ENCODE results near the gene NOTUM.

The NOTUM gene

DNA sequence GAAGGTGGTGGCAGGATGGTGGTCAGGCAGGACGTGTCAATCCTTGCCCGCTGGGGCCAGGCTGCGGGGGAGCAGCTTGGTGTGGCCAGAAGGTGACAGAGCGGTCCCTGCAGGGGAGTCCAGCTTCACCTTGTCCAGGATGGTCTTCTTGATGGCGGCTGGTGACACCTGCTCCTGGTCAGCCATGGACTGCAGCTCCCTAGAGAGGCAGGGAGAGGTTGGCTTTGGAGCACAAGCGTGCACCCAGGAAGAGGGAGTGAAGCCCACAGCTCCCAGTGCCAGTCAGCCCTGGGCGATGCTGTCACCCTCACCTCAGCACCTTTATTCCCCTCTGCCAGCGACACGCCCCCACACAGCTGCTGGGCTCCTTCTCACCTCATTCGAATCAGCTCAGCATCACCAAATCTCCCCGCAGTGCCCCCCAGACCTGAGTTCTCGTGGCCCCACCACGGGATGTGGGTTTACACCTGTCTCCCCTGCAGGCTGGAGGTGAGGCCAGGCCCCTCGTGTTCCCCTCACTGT is 27.7 kb downstream of the NOTUM start:
- ChIA-PET CTCF (interaction anchor here (1.2 to 1.3 kb wide), 2 partner anchors 96 to 105 kb away, joined by 3 to 4 read pairs; partner anchors contain the start of gene DCXR), POLR2A (no interaction called here)
- TF ChIP-seq CTCF (IDR thresholded peaks at IDR 0.05; ENCODE audit: insufficient read depth, low read length, missing control alignments): no peak
- no peak overlapping the region for H3K4me3 ChIP-seq (ENCODE audit: low read depth, low read length)
- DNase-seq (ENCODE audit: low read depth, low spot score): no peak

- CTCF ChIA-PET: interaction anchor here (1.1 to 1.2 kb wide), 2 partner anchors 88 to 105 kb away, joined by 3 to 4 read pairs; partner anchors contain the start of gene DCXR
- no peak for DNase-seq (ENCODE audit: low read depth, low spot score)
- TF ChIP-seq CTCF (IDR thresholded peaks at IDR 0.05; ENCODE audit: insufficient read depth, low read length, missing control alignments): no peak
- POLR2A ChIA-PET: no interaction called here
- H3K4me3 ChIP-seq (ENCODE audit: low read depth, low read length): no peak overlapping the region
These were observed 28.5 kb downstream of the NOTUM start for GRCh38 chr17:81932333-81932983.

GRCh38 chr17:81931557-81932332 is 29.2 kb downstream of the NOTUM start:
- no peak overlapping the region for H3K4me3 ChIP-seq (ENCODE audit: low read depth, low read length)
- TF ChIP-seq CTCF (IDR thresholded peaks at IDR 0.05; ENCODE audit: insufficient read depth, low read length, missing control alignments): no peak
- CTCF ChIA-PET: interaction anchor here (1.1 to 1.4 kb wide), 2 partner anchors 28 to 89 kb away, joined by 4 to 5 read pairs; no protein-coding TSS in a partner anchor
- no peak for DNase-seq (ENCODE audit: low read depth, low spot score)
- POLR2A ChIA-PET: no interaction called here

DNA sequence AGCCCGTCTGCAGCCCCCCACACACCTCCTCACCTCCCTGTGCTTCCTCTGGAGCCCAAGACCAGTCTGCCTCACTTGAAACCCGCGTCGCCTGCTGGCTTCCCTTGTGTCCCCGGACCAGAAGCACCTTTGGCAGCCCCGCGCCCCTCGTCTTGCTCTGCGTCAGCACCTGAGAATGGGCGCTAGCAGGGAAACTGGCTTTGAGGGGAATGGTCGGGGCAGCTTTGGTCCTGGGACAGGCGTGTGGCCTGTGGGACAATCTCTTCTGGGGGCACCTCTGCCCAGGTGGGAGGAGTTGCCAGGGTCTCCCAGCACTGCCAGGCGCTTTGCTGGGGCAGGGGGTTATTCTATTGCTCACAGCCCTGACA is 29.8 kb downstream of the NOTUM start:
- TF ChIP-seq CTCF (IDR thresholded peaks at IDR 0.05; ENCODE audit: insufficient read depth, low read length, missing control alignments): no peak
- no peak for DNase-seq (ENCODE audit: low read depth, low spot score)
- POLR2A ChIA-PET: no interaction called here
- no peak overlapping the region for H3K4me3 ChIP-seq (ENCODE audit: low read depth, low read length)
- CTCF ChIA-PET: interaction anchor here (1.4 kb wide), 1 partner anchor 29 kb away, joined by 5 read pairs; no protein-coding TSS in a partner anchor

GRCh38 chr17:81930142-81931125 is 30.6 kb downstream of the NOTUM start:
- no peak overlapping the region for H3K4me3 ChIP-seq (ENCODE audit: low read depth, low read length)
- ChIA-PET POLR2A (interaction anchor here (0.6 kb wide), 1 partner anchor 525 kb away, joined by 3 read pairs; no protein-coding TSS in a partner anchor), CTCF (interaction anchor here (1.0 to 1.8 kb wide), 4 partner anchors 14 to 91 kb away, joined by 3 to 5 read pairs (median 4); no protein-coding TSS in a partner anchor)
- DNase-seq (ENCODE audit: low read depth, low spot score): no peak
- TF ChIP-seq CTCF (IDR thresholded peaks at IDR 0.05; ENCODE audit: insufficient read depth, low read length, missing control alignments): no peak
